GM18520 (cell line): Measurements from ENCODE around the gene BRF1.

Experiments
- ATAC-seq: cut with Tn5 transposase; IDR thresholded peaks from one replicate; pipeline ENCODE4 v1.9.1; 2021; ENCODE audit not compliant: unreplicated experiment

Gene BRF1

GRCh38 chr14:105244334-105244733 lies 56.5 kb downstream of the BRF1 start:
- no peak for ATAC-seq

- ATAC-seq: no peak
These were observed 59.2 kb downstream of the BRF1 start for GRCh38 chr14:105241641-105242040.

- ATAC-seq: no peak
These were observed 59.8 kb downstream of the BRF1 start for GRCh38 chr14:105240811-105241576.

- ATAC-seq: no peak
These were observed 71.6 kb downstream of the BRF1 start for GRCh38 chr14:105229099-105229655.

GRCh38 chr14:105228562-105228961 lies 72.2 kb downstream of the BRF1 start:
- no peak for ATAC-seq

GRCh38 chr14:105227346-105227745 lies 73.5 kb downstream of the BRF1 start:
- no peak for ATAC-seq

- no peak for ATAC-seq
These were observed 74.6 kb downstream of the BRF1 start for GRCh38 chr14:105226198-105226597.

- no peak for ATAC-seq
These were observed 75.8 kb downstream of the BRF1 start for GRCh38 chr14:105224845-105225570.

GRCh38 chr14:105223770-105224544 lies 76.8 kb downstream of the BRF1 start:
- no peak for ATAC-seq

- ATAC-seq: no peak
These were observed 77.5 kb downstream of the BRF1 start for GRCh38 chr14:105223260-105223659.

- ATAC-seq: no peak
These were observed 79.1 kb downstream of the BRF1 start for GRCh38 chr14:105221598-105222178.

GRCh38 chr14:105220699-105221597 lies 79.9 kb downstream of the BRF1 start:
- no peak for ATAC-seq

GRCh38 chr14:105219753-105220152 lies 81.0 kb downstream of the BRF1 start:
- ATAC-seq: no peak

- no peak for ATAC-seq
These were observed 81.7 kb downstream of the BRF1 start for GRCh38 chr14:105219043-105219612.

GRCh38 chr14:105218611-105219010 lies 82.2 kb downstream of the BRF1 start:
- ATAC-seq: no peak

- ATAC-seq: no peak
These were observed 83.0 kb downstream of the BRF1 start for GRCh38 chr14:105217774-105218173.

GRCh38 chr14:105216490-105217247 lies 84.1 kb downstream of the BRF1 start:
- ATAC-seq: no peak

- ATAC-seq: no peak
These were observed 85.2 kb downstream of the BRF1 start for GRCh38 chr14:105215602-105216001.
